HL-60 (cell line): ENCODE measurements around the gene CCDC30.

Experiments
- DNase-seq, 2 experiments: peaks; one replicate each; pipeline ENCODE4 v3.0.0-alpha.2; 2010 to 2020; ENCODE audit warnings: low read depth in 1 of 2, low spot score in 1 of 2
- H3K27ac ChIP-seq: fragments of 250-450 bp; sonication (Bioruptor Pico); replicated peaks from 2 replicates; pipeline ENCODE4 v1.5.1; 2020; ENCODE audit warnings: mild to moderate bottlenecking, moderate library complexity
- H3K27me3 ChIP-seq: fragments of 250-450 bp; sonication (Bioruptor Pico); 2 replicates; pipeline ENCODE4 v1.5.1; 2021; ENCODE audit warnings: mild to moderate bottlenecking, moderate library complexity; ENCODE audit not compliant: insufficient read depth, poor library complexity, severe bottlenecking
- H3K4me3 ChIP-seq: replicated peaks from 2 replicates; pipeline ENCODE4 v1.5.1; 2011; ENCODE audit warnings: mild to moderate bottlenecking, control low read depth, low read length; ENCODE audit not compliant: insufficient read depth
- GABPA ChIP-seq: IDR thresholded peaks from 2 replicates; pipeline ENCODE4 v1.6.1; 2012; ENCODE audit warnings: low read depth
- POLR2AphosphoS5 ChIP-seq: IDR thresholded peaks from 2 replicates; pipeline ENCODE4 v1.6.1; 2012; ENCODE audit warnings: low read depth
- SPI1 ChIP-seq: IDR thresholded peaks from 2 replicates; pipeline ENCODE4 v1.6.1; 2012; ENCODE audit warnings: low read depth, mild to moderate bottlenecking, borderline replicate concordance
- TF ChIP-seq, protein P1 (sequence below): IDR thresholded peaks from 2 replicates; pipeline ENCODE4 v1.6.1; 2012; ENCODE audit warnings: low read depth; ENCODE audit not compliant: insufficient replicate concordance
- TF ChIP-seq, protein P2 (sequence below): IDR thresholded peaks from one replicate; pipeline ENCODE4 v1.5.1; 2011; ENCODE audit warnings: low read length, control low read depth, inconsistent platforms; ENCODE audit not compliant: insufficient read depth

Gene CCDC30

DNA sequence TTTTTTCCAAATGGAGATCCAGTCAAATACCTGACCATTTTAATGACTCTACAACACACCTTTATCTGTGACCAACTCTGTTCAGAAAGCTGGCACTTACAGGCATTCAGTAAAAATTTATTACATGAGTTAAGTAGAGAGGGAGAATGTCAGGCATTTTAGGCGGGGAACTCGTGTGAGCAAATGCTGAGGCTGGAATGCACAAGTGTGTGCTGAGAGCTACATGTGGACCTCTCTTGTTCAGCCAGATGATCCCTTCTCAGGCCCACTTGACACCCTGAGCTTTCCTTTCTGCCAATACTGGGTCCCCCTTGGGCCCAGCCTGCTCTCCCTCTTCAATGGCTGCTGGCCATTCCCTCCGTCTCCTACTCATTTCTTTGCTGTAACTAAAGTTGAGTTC, 206.8 kb downstream of the CCDC30 start:
- Histone ChIP-seq H3K27me3 (no peaks in the 10 kb centered on the region), H3K27ac (no peak overlapping the region; the same call in 1 of the 2 replicates), H3K4me3 (no peak overlapping the region)
- TF ChIP-seq POLR2AphosphoS5 (no peak), SPI1 (no peak), GABPA (no peak)
- TF ChIP-seq, protein P1, sequence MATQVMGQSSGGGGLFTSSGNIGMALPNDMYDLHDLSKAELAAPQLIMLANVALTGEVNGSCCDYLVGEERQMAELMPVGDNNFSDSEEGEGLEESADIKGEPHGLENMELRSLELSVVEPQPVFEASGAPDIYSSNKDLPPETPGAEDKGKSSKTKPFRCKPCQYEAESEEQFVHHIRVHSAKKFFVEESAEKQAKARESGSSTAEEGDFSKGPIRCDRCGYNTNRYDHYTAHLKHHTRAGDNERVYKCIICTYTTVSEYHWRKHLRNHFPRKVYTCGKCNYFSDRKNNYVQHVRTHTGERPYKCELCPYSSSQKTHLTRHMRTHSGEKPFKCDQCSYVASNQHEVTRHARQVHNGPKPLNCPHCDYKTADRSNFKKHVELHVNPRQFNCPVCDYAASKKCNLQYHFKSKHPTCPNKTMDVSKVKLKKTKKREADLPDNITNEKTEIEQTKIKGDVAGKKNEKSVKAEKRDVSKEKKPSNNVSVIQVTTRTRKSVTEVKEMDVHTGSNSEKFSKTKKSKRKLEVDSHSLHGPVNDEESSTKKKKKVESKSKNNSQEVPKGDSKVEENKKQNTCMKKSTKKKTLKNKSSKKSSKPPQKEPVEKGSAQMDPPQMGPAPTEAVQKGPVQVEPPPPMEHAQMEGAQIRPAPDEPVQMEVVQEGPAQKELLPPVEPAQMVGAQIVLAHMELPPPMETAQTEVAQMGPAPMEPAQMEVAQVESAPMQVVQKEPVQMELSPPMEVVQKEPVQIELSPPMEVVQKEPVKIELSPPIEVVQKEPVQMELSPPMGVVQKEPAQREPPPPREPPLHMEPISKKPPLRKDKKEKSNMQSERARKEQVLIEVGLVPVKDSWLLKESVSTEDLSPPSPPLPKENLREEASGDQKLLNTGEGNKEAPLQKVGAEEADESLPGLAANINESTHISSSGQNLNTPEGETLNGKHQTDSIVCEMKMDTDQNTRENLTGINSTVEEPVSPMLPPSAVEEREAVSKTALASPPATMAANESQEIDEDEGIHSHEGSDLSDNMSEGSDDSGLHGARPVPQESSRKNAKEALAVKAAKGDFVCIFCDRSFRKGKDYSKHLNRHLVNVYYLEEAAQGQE = no peak
- TF ChIP-seq, protein P2, sequence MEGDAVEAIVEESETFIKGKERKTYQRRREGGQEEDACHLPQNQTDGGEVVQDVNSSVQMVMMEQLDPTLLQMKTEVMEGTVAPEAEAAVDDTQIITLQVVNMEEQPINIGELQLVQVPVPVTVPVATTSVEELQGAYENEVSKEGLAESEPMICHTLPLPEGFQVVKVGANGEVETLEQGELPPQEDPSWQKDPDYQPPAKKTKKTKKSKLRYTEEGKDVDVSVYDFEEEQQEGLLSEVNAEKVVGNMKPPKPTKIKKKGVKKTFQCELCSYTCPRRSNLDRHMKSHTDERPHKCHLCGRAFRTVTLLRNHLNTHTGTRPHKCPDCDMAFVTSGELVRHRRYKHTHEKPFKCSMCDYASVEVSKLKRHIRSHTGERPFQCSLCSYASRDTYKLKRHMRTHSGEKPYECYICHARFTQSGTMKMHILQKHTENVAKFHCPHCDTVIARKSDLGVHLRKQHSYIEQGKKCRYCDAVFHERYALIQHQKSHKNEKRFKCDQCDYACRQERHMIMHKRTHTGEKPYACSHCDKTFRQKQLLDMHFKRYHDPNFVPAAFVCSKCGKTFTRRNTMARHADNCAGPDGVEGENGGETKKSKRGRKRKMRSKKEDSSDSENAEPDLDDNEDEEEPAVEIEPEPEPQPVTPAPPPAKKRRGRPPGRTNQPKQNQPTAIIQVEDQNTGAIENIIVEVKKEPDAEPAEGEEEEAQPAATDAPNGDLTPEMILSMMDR = no peak
- no peak for DNase-seq

DNA sequence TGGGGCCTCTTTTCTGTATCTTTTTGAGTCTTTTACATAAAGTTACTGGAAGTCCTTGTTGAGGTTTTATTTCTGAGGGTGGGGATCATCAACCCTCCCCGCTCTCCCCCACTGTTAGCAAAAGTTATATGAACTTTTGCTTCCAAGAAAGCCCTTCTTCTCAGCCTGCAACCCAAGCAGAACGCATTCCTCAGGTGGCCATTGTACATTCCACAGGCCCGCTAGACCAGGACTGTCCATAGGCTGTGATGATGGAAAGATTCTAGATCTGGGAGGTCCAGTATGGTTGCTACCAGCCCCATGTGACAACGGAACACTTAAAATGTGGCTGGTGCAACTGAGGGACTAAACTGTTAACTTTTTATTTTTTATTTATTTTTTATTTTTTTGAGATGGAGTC, 207.3 kb downstream of the CCDC30 start:
- H3K4me3 ChIP-seq = no peak overlapping the region
- H3K27ac ChIP-seq = no peak overlapping the region
- no peak for DNase-seq
- no peaks in the 10 kb centered on the region for H3K27me3 ChIP-seq
- TF ChIP-seq, protein P2 = no peak
- no peak for TF ChIP-seq SPI1
- TF ChIP-seq GABPA = no peak
- TF ChIP-seq POLR2AphosphoS5 = no peak
- TF ChIP-seq, protein P1 = no peak

DNA sequence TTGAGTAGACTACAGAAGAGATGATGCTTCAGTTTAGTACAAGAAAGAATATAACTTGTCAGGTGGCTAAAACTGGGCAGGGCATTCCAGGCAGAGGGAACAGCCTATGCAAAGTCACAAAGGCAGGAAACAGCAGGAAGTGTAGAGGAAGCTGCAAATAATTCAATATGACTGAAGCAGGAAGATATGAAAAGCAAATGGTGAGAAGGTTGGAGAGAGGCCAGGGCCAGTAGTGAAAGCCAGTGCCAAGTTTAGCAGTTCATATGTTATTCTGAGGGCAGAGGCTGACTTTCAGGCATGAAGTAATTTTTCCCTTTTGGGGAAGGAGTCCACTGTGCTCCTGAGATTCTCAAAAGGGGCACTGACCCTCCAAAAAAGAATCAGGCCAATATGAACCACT, 211.1 kb downstream of the CCDC30 start:
- no peak overlapping the region for H3K27ac ChIP-seq

More for the DNA sequence above, 211.1 kb downstream of the CCDC30 start:
- TF ChIP-seq POLR2AphosphoS5 (no peak), GABPA (no peak), SPI1 (no peak)
- TF ChIP-seq, protein P1 = no peak
- TF ChIP-seq, protein P2 = no peak
- Histone ChIP-seq H3K4me3 (no peak overlapping the region), H3K27me3 (no peaks in the 10 kb centered on the region)
- DNase-seq = no peak
